Activated effector memory CD4-positive, alpha-beta T cell treated with Interleukin-2 at 50 U/mL for 16 hours (primary cell): Measurements from ENCODE around the gene DRD2.

ENCODE experiments used
- DNase-seq: peaks from one replicate; pipeline ENCODE4 v3.0.0-alpha.2; 2020

Gene DRD2

DNA sequence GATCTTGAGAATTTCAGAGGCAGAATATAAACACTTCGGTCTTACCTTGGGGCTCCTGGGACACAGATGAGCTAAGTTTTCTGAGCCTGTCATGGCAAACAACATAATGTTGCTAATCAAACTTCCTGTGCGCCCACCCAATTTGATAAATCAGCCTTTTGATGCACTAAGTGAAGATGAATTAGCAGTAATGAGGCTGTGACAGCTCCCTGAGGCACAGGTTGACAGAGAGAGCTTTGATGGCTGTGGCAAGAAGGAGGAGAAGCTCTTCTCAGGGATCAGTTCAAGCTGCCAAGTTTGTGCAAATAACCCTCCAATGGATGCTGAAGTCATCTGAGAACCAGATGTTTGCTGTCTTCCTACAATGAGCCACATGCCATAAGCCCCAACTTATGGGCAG is 34.4 kb downstream of the DRD2 start:
- no peak for DNase-seq

DNA sequence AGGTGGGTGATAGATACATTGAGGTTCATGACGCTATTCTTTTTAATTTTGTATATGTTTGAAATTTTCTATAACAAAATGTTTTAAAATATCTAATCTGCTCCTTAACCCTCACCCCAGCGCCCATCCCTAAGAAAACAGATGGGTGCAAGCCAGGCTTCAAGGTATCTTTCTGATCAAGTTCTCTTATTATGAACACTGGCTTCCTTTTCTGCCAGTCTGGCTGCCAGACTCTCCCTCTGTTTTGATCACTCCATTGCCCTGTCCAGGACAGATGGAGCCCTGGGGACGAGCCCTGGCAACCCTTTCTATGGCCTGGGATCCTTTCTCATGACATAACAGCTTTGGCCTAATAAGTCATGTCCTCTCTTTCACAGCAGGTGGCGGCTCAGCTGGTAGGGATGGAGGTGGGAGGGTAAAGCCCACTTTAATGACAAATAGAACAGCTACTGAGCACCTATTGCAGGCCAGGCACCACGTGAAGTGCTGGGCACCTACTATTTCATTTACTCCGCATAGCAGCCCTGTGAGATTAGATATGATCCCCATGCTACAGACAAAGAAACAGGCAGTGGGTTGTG is 38.4 kb downstream of the DRD2 start:
- no peak for DNase-seq

DNA sequence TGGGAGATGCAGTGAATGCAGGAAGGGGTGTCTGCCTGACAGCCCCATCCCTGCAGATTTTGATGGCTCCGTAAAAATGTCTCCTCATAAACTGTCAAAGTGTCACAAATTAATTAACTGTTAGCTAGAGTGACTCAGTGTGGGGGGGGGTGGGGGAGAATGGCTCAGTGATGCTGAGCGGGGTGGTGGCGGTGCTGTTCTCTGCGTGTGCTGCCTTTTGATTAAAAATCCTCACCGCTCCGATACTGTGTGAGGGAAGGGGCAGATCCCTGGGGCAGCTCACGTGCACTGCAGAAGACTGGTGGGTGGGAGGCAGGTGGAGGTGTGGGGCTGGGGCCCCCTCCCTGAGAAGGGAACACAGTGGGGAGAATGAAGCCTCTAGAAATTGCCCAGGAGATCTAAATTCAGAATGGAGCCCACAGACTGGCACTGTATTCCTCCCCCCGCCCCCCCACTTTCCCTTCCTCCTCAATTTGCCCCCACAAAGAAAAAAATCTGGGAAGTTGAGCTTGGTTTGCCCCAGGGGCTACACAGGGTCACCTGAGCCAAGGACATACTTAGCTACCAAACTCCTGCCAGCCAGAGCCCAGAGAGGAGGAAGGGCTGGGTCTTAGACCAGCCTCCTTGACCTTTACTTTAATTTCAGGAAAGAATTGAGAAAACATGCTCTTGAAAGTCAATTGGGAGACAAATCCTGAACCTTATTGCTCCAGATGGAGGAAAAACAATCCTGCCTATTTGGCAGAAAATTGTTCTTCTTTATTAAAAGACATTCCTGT is 39.8 kb downstream of the DRD2 start:
- DNase-seq = no peak

DNA sequence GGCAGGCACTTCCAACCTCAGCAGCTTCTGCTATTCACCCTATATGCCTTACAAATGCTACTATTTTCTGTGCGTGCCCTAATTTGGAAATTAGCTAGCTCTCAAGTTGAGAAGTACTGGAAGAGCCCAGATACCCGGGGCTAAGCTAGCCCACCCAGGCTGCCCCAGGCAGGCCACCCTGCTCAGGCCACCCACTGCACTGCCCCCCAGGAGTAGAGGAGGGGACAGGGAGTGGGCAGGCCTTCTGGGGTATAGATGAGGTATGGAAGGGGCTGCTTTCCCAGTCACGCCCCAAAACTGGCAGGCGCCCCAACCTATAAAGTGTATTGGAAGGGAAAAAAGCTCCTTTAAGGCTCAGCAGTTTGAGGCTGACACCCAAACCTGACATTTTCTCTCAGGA is 43.5 kb downstream of the DRD2 start:
- DNase-seq = no peak

DNA sequence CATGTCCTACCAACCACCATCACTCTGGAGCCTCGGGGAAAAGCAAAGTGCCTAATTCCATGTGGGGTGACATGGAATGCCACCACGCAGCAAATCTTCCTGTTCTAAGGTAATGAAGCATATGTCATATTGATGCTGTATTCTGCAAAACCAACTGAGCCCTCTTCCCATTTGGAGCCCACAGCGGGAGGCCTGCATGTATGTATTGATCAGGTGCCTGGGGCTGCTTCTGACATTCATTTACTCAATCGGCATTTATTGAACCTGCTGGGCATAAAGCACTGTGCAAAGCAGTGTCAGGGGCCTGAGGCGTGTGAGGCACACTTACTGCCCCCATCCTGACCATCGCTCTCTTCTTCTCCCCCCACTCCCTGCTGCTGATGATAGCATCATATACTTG is 48.5 kb downstream of the DRD2 start:
- DNase-seq = no peak

DNA sequence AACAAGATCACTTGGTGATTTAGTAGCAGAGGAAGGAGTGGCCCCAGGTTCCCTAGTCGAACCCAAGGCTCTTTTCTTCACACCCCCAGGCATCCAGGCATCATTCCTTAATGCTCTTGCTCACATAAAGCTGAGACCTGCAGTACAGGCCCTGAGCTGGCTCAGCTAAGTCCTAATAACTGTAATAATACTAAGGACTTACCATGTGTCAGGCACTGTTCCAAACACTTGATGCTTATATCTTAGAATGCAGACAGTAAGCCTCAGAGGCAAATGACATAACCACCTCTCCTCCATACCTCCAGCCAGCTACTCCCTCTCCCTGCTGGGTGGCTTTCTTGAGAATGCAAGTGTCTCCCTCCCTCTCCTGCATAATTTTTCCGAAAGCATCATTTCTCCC is 54.4 kb downstream of the DRD2 start:
- DNase-seq = no peak

DNA sequence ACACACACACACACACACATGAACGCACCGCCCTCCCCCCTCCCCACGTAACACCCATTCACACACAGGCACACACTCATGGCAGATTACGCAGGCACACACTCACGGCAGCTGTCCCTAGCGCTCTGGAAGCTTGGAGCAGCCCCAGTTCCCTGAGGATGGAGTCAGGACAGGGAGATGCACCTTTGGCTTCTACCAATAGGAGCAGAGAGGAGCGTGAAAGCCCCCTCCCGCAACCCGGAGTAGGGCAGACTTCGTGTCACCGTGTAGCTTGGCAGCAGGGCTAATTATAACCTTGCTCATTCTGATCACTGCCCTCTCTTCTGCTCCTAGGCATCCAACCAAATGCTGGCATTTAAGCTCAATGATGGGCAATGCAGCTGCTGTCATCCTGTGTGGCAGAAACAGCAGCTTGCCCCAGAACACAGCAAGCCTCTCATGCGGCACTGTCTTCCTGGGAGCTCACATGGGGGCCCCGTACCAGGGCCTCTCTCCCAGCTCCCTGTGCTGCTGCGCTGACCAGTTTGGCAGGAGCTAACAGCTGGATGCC is 55.7 kb downstream of the DRD2 start:
- DNase-seq = no peak

DNA sequence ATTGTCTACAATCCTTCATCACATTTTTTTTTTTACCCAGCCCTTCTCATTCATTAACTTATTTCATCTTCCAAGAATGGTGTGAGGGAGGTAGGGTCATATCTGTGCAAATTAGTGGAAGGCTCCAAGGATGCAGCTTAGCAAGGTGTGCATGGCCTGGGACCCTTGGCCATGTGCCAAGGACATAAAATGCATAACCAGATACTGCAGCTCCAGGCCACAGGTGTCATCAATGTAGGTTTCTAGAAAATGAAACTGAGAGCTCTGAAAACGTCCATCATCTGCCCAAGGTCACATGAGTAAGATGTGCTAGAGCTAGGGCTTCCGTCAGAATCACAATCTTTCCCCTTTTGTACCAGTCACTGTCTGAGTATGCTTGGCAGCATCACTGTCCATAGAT is 57.8 kb downstream of the DRD2 start:
- no peak for DNase-seq

DNA sequence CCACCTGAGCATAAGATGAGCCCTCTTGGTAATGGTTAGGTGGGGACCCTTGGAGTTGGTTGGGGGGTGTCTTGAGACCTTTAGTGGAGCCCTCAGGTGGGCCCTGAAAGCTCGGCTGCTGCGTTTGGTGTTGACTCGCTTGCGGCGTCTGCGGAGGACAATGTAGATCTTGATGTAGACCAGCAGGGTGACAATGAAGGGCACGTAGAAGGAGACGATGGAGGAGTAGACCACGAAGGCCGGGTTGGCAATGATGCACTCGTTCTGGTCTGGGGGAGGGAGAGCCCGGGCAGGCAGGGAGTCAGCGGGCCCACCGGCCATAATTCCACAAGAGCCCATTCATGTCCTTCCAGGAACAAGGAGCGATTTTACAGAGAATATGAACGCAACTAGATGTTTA is 59.9 kb downstream of the DRD2 start:
- DNase-seq = no peak

DNA sequence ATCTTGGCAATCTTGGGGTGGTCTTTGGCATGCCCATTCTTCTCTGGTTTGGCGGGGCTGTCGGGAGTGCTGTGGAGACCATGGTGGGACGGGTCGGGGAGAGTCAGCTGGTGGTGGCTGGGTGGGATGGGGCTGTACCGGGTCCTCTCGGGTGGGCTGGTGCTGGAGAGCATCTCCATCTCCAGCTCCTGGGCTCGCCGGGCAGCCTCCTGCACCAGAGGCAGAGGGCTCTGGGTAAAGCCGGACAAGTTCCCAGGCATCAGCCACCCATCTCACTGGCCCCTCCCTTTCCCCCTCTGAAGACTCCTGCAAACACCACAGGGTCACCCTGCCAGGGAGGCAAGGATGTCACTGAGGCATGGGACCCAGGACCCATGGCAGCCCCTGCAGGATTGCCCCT is 62.5 kb downstream of the DRD2 start:
- no peak for DNase-seq

DNA sequence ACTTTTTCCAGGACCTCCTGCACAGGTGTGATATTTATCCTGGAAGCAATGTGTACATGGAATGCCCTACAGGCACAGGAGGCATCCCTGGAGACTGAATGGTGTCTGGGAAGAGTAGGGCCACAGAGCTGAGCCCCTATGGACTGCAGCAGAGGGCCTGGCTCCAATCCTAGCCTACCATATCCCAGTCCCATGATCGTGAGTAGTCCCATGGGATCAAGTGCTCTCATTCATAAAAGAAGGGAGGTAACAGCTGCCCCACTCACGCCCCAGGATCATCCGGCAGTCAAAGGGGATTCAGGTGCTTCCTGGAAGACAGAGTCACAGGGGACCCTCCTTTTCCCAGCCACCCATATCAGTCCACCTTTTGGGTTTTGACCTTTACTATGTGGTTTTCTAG is 63.7 kb downstream of the DRD2 start:
- no peak for DNase-seq

DNA sequence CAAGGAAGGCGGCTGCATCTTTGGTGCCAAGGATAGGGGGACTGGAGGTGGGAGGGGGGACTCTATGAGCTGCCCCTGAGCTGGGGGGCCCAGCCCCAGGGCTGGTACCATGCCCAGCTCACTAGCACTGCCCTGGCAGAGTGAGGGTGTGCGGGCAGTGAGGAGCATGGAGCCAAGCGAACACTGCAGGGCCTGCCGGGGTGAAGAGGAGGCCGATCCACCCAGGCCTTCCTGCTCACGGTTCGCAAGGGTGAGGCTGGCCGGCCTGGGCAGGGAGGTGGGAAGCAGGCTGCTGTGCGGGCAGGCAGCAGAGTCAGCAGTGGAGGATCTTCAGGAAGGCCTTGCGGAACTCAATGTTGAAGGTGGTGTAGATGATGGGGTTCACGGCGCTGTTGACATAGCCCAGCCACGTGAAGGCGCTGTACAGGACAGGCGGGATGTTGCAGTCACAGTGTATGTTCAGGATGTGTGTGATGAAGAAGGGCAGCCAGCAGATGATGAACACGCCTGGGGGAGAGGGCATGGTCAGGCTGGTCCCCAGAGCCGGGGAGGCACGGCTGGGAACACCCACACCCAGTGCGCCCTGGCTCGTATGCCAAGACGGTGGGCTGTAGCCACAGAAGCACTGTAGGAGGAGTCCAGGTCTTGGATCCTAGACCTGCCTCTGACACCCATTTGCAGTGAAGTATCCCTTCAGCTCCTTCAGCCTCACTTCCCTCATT is 64.6 kb downstream of the DRD2 start:
- DNase-seq = no peak

DNA sequence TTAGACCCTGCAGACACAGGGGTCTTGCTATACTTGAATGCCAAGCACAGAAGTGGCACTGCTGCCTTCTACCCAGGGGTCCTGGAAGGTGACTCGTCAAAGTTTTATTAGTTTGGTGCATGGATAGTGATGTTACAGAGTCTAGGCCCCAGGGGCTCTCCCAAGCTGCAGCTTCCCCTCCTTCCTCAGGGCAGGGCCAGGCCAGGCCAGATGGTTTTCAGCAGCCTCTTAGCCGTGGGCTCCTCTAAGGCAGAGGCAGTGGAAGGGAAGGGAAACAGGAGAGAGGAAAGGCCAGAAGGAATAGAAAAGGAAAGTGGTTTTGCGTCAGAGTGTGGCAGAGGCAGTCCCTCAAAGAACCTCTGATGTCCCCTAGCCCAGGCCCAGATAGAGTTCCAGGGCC is 65.7 kb downstream of the DRD2 start:
- DNase-seq = no peak

DNA sequence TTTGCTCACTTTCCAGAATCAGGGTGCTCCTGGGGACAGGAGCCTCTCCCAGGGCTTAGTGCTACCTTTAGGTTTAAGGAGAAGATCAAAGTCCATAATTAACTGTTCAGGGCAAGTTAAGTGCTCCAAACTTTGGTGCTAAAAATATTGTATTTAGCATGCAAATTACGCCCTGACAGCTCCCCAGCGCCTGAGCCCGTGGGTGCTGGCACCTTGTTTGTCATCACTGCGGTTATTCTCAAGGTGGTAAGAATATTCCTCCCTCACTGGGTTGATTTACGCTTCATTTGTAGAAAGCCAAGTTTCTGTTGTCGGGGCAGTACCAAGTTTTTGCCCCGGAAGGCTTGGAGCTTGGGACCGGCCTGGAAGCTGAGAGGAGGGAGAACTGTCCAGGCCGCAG is 66.3 kb downstream of the DRD2 start:
- no peak for DNase-seq

DNA sequence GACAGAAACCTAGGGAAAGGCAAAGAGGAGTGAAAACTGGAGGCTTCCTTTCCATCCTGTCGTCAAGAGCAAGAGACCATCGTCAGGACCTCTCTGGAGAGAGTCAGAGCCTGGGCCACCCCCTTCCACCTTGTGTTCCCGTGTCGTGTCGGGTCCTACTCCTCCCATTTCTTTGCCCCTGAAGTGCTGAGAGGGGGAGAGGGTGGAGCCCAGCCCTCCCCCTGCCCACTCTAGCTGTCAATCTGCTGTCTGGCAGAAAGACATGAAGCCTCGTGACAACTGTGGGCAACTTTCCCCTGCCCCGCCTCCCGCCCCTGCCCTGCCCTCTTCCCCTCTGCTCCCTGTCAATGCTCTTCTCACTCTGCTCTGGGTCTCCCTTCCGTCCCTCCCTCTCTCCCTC is 67.0 kb downstream of the DRD2 start:
- no peak for DNase-seq

DNA sequence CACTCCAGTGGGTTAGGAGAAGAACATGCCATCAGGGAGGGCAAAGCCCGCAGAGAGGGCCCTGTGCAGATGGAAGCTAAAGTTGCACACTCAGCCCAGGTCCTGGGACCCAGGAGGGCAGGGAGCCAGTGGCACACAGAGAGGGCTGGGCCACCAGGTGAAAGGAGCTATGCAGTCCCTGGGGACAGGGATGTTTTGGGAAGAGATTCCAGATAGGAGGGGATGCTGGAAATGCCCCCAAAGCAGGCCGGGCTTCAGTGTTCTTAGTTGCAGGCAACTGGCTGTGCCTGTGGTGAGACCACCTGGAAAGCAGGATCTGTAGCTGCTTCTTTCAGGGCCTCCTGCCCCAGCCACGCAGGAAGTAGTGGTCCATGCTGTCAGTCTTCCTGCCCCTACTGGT is 68.0 kb downstream of the DRD2 start:
- no peak for DNase-seq

DNA sequence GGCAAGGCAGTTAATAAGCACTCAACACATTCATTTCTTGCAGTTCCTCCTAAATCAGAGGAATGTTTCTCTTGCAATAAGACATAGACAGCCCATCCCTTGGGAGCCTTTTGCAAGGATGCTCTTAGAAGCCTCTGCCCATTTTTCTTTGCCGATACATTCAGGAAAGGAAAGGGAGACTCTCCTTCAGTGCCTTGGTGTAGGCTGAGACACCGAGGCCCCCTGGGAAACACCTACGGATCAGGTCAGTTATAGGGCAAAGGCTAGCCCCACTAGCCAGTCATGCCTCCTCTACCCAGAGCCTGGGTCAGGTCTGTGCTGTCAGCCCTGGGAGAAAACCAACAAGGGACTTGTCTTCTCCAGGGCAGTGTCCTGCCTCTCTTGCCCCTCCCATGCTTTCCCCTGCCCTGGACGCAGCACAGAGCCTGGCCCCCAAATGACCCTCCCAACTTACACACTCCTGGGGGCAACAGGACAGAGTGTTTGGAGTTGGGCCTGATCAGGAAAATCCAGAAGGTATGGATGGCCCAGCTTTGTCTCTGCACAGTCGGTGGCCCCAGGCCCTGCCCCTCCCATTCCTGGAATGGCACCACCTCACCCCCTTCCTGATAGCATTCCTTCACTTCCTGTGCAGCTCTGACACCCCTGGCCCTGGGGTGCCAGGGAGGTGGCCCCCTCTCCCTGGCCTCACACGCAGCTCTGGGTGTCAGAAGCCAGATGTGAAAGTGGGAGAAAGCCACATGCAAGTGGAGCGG is 69.3 kb downstream of the DRD2 start:
- no peak for DNase-seq

DNA sequence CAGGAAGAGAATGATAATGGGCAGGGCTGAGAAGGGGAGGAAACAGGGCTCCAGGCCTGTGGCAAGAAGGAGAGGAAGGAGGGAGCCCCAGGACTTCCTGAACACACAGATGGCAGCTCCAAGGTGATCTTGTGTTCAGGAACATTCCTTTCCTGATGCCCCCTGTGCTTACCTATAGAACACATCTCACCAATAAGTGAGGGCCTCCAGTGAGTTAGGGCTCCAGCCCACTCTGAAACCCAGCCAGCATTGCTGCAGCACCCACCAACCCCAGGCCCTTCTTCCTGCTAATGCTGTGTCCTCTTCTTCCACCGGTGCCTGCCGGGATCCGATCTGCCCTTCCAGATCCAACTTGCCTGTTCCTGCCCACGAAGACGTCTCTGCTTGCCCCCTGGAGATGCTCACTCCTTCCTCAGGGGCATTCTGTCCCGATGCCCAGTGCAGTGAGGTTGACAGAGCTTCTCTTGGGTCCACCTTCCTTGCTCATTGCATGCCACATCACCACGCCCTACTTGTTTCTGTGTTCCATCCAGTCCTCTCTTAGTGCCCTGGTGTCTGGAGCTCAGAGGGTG is 70.3 kb downstream of the DRD2 start:
- DNase-seq = no peak

DNA sequence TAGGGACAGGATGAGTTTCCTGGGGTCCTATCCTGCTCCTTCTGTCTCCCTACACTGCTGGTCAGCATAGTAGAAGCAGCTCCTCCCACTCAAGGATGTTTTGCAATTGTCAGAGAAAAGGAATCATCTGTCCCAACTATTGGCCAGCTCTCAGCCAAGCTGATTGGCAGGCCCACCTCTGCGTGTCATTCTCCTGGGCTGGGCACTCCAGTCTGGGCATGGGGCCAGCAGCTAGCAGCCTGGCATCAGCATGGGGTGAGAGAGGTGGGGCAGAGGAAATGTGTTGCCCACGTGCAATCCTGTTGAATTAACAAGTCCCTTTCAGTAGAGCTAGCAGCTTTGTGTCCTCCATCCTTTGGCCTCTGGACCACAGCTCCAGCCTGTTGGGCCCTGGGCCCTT is 73.5 kb downstream of the DRD2 start:
- no peak for DNase-seq

DNA sequence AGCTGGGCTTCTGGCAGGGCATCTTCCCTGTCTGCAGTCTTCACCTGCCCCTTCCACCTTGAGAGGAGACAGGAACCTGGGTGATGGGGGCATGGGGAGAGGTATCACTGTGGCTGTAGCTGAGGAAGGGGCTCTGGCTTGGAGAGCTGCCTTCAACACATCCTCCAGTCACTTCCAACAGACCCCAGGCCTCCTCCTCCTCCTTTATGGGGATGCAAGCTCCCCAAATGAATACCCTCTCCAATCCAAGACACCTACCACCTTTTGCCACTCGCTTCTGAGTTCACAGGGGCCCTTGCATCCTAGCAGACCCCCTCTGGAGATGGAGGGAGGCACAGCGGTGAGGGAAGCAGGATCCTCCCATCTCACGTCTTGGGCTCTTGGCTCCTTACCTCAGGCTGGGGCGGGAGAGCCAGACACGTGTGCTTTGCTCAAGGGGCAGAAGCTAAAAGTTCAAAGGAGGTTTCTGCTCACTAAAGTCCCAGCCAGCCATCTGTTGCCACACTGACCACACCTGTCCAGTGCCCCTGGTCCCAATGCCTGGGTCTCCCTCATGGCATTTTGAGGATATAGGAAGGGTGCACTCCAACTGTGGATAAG is 74.5 kb downstream of the DRD2 start:
- no peak for DNase-seq

DNA sequence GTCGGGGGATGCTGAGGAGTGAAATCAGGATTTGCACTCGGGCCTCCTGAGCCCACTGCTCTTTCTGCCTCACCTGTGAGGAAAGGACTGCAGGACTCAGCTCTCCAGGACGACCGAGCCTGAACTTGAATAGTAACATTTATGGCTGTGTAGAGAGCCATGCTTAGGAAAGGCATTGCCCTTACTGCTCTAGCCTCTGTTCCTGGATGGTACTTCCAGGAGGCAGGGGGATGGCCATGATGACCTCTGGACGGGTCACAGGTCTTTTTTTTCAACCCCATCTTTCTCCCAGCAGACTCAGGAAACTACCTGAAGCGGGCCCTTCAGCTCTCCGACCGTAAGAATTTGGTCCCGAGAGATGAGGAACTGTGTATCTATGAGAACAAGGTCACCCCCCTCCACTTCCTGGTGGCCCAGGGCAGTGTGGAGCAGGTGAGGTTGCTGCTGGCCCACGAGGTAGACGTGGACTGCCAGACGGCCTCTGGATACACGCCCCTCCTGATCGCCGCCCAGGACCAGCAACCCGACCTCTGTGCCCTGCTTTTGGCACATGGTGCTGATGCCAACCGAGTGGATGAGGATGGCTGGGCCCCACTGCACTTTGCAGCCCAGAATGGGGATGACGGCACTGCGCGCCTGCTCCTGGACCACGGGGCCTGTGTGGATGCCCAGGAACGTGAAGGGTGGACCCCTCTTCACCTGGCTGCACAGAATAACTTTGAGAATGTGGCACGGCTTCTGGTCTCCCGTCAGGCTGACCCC is 76.3 kb downstream of the DRD2 start:
- DNase-seq = no peak

DNA sequence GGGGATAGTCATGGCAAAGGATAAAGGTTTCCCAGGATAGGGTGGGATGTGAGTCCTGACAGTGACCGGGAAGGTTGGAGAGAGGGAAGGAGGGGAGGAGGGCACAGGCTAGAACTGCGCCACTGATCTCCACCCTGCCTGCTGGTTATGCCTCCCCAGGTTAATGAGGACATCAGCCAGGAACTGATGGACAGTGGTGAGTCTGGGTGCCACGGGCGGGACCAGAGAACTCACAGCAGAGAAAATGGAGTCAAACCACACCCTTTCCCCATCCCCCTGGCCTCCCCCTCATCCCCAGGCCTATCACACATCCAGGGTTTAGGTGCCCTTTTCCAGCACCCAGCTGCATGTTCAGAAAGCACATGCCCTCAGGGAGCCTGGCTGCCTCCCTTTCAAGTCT is 77.4 kb downstream of the DRD2 start:
- DNase-seq = no peak
